Small intestine (tissue), 7 donors: ENCODE results near the gene PRDM11. TPM values are rescaled to one million over a fixed set of nuclear protein-coding genes. Genes with fewer than 3 reads are reported as not detected.

Experiments
- DNase-seq, 2 donors: peaks; one replicate each; pipeline versions ENCODE4 v3.0.0 to v3.0.0-alpha.2; 2013
- FAIRE-seq: peaks from 2 replicates; lab custom pipeline; 2012; peaks lifted over from hg19 to GRCh38; lab: Jason Lieb, UNC
- H3K27ac ChIP-seq, 3 donors: one replicate each; pipeline ENCODE4 v1.5.1; 2013; ENCODE audit warnings: low read length in 2 of 3, mild to moderate bottlenecking in 2 of 3, control low read depth in 1 of 3, inconsistent platforms in 1 of 3, low read depth in 1 of 3, moderate library complexity in 1 of 3
- H3K27me3 ChIP-seq, 3 donors: one replicate each; pipeline ENCODE4 v1.6.1; 2013; ENCODE audit warnings: low read length in 3 of 3, inconsistent platforms in 1 of 3; ENCODE audit not compliant: control insufficient read depth in 3 of 3, insufficient read depth in 3 of 3
- H3K36me3 ChIP-seq, 3 donors: one replicate each; pipeline ENCODE4 v1.6.1; 2013; ENCODE audit warnings: low read length in 3 of 3, inconsistent platforms in 1 of 3, low read depth in 1 of 3, mild to moderate bottlenecking in 1 of 3, moderate library complexity in 1 of 3; ENCODE audit not compliant: control insufficient read depth in 3 of 3, insufficient read depth in 2 of 3
- H3K4me1 ChIP-seq, 3 donors: one replicate each; pipeline ENCODE4 v1.6.1; 2013; ENCODE audit warnings: low read length in 2 of 3, inconsistent platforms in 1 of 3, low read depth in 1 of 3, mild to moderate bottlenecking in 1 of 3, moderate library complexity in 1 of 3; ENCODE audit not compliant: control insufficient read depth in 3 of 3, insufficient read depth in 2 of 3
- H3K4me3 ChIP-seq, 3 donors: one replicate each; pipeline ENCODE4 v1.5.1; 2013; ENCODE audit warnings: low read length in 3 of 3, control low read depth in 1 of 3, inconsistent platforms in 1 of 3, low read depth in 1 of 3, mild to moderate bottlenecking in 1 of 3, moderate library complexity in 1 of 3
- H3K9me3 ChIP-seq, 2 donors: one replicate each; pipeline ENCODE4 v1.6.1; 2013; ENCODE audit warnings: low read depth in 1 of 2, low read length in 1 of 2; ENCODE audit not compliant: control insufficient read depth in 2 of 2, insufficient read depth in 1 of 2
- WGBS, 3 donors: extraction: QIAGEN DNeasy Blood & Tissue Kit; methylation state at CpG; one replicate each; pipeline ENCODE4 v1.1.7; 2013; 5-methylcytosine and 5-hydroxymethylcytosine counted together
- polyA plus RNA-seq, 4 donors: library from polyadenylated mRNA; stranded (reverse) in 3 of 4; unstranded in 1 of 4; fragments of 200-250 nt in 3 of 4; fragments of 120-200 nt in 1 of 4; gene quantifications; one replicate each; pipeline versions ENCODE4 v1.2.1 to v1.2.3, GENCODE V29; 2013
- donor health status: healthy with polysubstance abuse.
- donor health status: control.
- donor health status: control.
- donor health status: Bipolar disorder and iron deficiency.
- donor health status: healthy.

The PRDM11 gene
- polyA plus RNA-seq, 4 donors = 0.45 to 20.4 (median 3.2) TPM

GRCh38 chr11:45151362-45151982 is 5.0 kb downstream of the PRDM11 start:
- Histone ChIP-seq H3K4me3 (no peak overlapping the region), H3K36me3 (peaks cover 0 to 28% (median 0%) of the 10 kb centered on the region in 3 donors), H3K27ac (no peak overlapping the region), H3K9me3 (peaks cover 0 to 6% of the 10 kb centered on the region in 2 donors), H3K27me3 (no peaks in the 10 kb centered on the region), H3K4me1 (peaks cover 3 to 31% (median 5%) of the 10 kb centered on the region in 3 donors)
- WGBS, 3 donors = 77 to 84% (median 82%) methylated on average over 5 to 6 of the region's 6 CpGs
- no peak for FAIRE-seq
- no peak for DNase-seq

DNA sequence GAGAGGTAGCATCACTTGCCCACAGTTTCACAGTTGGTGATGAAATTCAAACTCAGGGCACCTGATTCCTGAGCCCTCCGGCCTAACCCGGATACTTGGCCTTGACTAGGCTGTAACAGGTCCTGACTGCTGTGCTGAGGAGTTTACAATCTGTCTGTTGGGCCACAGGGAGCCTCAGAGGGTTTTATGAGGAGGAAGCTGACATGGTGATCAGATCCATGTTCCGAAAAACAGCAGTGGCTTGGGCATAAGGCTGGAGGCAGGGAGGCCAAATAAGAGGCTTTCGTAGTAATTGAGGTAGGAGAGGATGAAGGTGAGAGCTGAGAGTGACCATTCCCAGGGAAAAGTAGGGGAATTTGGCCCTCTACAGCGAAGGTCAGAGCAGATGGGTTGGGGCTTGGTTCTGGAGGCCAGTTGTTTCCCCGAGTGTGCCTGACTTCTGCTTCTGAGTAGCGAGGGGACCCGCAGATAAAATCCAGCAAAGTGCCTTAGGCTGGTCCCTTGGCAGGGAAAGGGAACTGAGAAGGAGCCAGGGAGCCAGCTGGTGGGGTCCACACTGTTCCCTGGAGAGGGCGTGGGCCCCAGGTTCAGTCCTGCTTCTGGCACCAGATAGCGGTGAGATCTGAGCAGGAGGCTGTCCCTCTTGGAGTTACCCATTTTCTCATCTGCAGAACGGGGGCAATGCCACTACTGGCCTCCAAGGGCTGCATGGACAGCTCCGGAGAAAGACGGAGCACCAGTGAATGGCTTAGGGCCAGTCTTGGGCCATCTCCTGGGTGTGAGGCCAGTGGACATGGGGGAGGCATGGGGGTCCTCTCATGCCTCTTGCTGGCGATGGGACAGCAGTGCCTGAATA is 6.5 kb downstream of the PRDM11 start:
- FAIRE-seq = no peak
- no peak for DNase-seq
- WGBS, 3 donors = 81 to 87% (median 86%) methylated on average over 14 of the region's 14 CpGs
- H3K27me3 ChIP-seq = no peaks in the 10 kb centered on the region
- peaks cover 0 to 35% (median 0%) of the 10 kb centered on the region in 3 donors for H3K36me3 ChIP-seq
- H3K4me1 ChIP-seq = peaks cover under 1 to 42% (median 5%) of the 10 kb centered on the region in 3 donors
- H3K9me3 ChIP-seq = peaks cover 0 to 6% of the 10 kb centered on the region in 2 donors
- no peak overlapping the region for H3K27ac ChIP-seq
- H3K4me3 ChIP-seq = no peak overlapping the region

DNA sequence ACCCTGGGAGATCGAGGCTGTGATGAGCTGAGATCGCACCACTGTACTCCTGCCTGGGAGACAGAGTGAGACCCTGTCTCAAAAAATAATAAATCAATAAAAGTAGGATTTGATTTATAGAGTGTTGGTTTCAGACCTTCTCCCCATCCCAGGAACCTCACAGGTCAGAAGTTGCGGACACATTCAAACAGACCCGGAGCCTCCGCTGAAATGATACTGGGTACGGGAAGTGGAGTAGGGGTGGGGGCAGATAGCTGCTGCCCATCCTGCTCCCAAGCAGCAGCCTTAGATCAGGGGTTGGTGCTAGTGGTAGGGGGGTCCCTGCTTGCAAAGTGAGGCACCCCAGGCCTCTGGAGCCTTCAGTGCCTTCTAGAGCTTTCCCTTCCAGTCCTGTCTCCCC is 7.8 kb downstream of the PRDM11 start:
- no peak for FAIRE-seq
- Histone ChIP-seq H3K4me1 (peaks cover 4 to 50% (median 7%) of the 10 kb centered on the region in 3 donors), H3K27me3 (no peaks in the 10 kb centered on the region), H3K27ac (no peak overlapping the region), H3K4me3 (no peak overlapping the region), H3K36me3 (peaks cover 0 to 35% (median 0%) of the 10 kb centered on the region in 3 donors), H3K9me3 (peaks cover 0 to 5% of the 10 kb centered on the region in 2 donors)
- WGBS, 3 donors = 90 to 96% (median 90%) methylated on average over 6 of the region's 6 CpGs
- DNase-seq = no peak

DNA sequence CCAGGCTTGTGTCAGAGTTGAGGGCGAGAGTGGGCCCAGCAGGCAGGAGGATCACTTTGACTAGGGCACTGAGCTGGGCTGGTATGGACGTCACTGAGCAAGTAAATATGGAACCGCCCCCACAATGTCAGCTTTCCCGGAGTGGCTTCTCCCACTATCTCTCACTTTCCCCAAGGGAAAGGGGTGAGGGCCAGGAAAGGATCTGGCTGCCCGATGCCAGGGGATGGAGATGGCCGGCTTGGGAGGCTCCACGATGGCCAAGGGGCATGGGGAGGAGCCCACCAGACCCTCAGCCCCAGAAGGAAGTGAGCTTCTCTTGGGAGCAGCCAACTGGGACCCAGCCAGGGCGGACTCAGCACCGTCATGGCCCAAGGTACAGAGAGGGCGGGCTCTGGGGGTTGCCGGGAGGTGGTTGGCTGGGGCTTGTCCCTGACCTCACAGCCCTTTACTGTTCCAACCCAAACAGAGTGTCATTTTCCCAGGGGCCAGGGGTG is 8.7 kb downstream of the PRDM11 start:
- Histone ChIP-seq H3K36me3 (peaks cover 0 to 32% (median 0%) of the 10 kb centered on the region in 3 donors), H3K27me3 (no peaks in the 10 kb centered on the region), H3K9me3 (no peaks in the 10 kb centered on the region), H3K4me3 (no peak overlapping the region), H3K4me1 (peaks cover 4 to 58% (median 7%) of the 10 kb centered on the region in 3 donors), H3K27ac (no peak overlapping the region)
- DNase-seq (no peak), FAIRE-seq (no peak)
- 72 to 84% (median 74%) methylated on average over 11 of the region's 11 CpGs for WGBS, 3 donors

- DNase-seq (no peak), FAIRE-seq (no peak)
- Histone ChIP-seq H3K4me3 (no peak overlapping the region), H3K4me1 (peaks cover 4 to 58% (median 7%) of the 10 kb centered on the region in 3 donors), H3K27me3 (no peaks in the 10 kb centered on the region), H3K27ac (peak overlapping the region in 1 of 3 donors; percentile 94), H3K9me3 (no peaks in the 10 kb centered on the region), H3K36me3 (peaks cover 0 to 32% (median 0%) of the 10 kb centered on the region in 3 donors)
- 72 to 93% (median 80%) methylated on average over 4 of the region's 4 CpGs for WGBS, 3 donors
Observed at GRCh38 chr11:45155627-45156180, 9.3 kb downstream of the PRDM11 start.

- Histone ChIP-seq H3K27me3 (no peaks in the 10 kb centered on the region), H3K36me3 (peaks cover 0 to 33% (median 0%) of the 10 kb centered on the region in 3 donors), H3K4me1 (peaks cover 4 to 55% (median 7%) of the 10 kb centered on the region in 3 donors), H3K4me3 (no peak overlapping the region), H3K27ac (peak overlapping the region in 1 of 3 donors; percentile 94), H3K9me3 (no peaks in the 10 kb centered on the region)
- no peak for DNase-seq
- 83 to 95% (median 94%) methylated on average over 6 of the region's 6 CpGs for WGBS, 3 donors
- FAIRE-seq = no peak
Observed at GRCh38 chr11:45156201-45156600, 9.8 kb downstream of the PRDM11 start.

GRCh38 chr11:45156741-45157140 is 10.3 kb downstream of the PRDM11 start:
- H3K4me1 ChIP-seq = peaks cover 4 to 55% (median 7%) of the 10 kb centered on the region in 3 donors
- WGBS, 3 donors = 51 to 78% (median 66%) methylated on average over 9 of the region's 9 CpGs
- FAIRE-seq = no peak

More at GRCh38 chr11:45156741-45157140, 10.3 kb downstream of the PRDM11 start:
- DNase-seq = peak; percentile 48 to 82
- peak overlapping the region in 1 of 3 donors; percentile 94 for H3K27ac ChIP-seq
- H3K27me3 ChIP-seq = no peaks in the 10 kb centered on the region
- no peak overlapping the region for H3K4me3 ChIP-seq
- no peaks in the 10 kb centered on the region for H3K9me3 ChIP-seq
- peaks cover 0 to 38% (median 0%) of the 10 kb centered on the region in 3 donors for H3K36me3 ChIP-seq
